Cardiac fibroblast (primary cell): ENCODE results near the gene DUSP15.

Source experiments
- DNase-seq, 2 donors: peaks; one replicate each; pipeline versions ENCODE4 v3.0.0 to v3.0.0-alpha.2; 2010; ENCODE audit warnings: low read depth in 2 of 2
- H3K4me3 ChIP-seq, 2 donors: replicated peaks in 1 of 2; 1 replicate in 1 of 2; 2 replicates in 1 of 2; pipeline ENCODE4 v1.5.1; 2011; ENCODE audit warnings: low read depth in 2 of 2, low read length in 2 of 2, mild to moderate bottlenecking in 2 of 2, moderate library complexity in 1 of 2
- TF ChIP-seq, protein P1 (sequence below): IDR thresholded peaks from one replicate; pipeline ENCODE4 v1.5.1; 2011; ENCODE audit warnings: low read depth, mild to moderate bottlenecking, low read length, inconsistent platforms

Gene DUSP15

DNA sequence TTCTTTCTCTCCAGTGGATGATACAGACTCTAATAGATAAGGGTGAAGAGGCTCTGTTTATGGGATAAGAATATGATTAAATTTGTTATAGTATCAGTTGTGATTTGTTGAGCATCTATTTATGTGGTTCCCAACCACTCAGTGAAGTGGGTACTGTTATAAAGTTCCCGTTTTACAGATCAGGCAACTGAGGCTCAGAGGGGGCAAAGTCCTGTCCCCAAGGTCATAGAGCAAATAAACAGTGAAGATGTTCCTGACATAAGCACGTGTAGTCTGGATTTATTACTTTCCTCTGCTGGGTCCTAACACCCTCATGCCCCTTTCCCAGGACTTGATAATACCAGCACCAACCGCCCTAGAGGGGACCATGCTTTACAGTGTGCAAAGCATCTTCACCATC is 4.1 kb downstream of the DUSP15 start:
- no peak overlapping the region for H3K4me3 ChIP-seq
- TF ChIP-seq, protein P1, sequence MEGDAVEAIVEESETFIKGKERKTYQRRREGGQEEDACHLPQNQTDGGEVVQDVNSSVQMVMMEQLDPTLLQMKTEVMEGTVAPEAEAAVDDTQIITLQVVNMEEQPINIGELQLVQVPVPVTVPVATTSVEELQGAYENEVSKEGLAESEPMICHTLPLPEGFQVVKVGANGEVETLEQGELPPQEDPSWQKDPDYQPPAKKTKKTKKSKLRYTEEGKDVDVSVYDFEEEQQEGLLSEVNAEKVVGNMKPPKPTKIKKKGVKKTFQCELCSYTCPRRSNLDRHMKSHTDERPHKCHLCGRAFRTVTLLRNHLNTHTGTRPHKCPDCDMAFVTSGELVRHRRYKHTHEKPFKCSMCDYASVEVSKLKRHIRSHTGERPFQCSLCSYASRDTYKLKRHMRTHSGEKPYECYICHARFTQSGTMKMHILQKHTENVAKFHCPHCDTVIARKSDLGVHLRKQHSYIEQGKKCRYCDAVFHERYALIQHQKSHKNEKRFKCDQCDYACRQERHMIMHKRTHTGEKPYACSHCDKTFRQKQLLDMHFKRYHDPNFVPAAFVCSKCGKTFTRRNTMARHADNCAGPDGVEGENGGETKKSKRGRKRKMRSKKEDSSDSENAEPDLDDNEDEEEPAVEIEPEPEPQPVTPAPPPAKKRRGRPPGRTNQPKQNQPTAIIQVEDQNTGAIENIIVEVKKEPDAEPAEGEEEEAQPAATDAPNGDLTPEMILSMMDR = no peak

DNA sequence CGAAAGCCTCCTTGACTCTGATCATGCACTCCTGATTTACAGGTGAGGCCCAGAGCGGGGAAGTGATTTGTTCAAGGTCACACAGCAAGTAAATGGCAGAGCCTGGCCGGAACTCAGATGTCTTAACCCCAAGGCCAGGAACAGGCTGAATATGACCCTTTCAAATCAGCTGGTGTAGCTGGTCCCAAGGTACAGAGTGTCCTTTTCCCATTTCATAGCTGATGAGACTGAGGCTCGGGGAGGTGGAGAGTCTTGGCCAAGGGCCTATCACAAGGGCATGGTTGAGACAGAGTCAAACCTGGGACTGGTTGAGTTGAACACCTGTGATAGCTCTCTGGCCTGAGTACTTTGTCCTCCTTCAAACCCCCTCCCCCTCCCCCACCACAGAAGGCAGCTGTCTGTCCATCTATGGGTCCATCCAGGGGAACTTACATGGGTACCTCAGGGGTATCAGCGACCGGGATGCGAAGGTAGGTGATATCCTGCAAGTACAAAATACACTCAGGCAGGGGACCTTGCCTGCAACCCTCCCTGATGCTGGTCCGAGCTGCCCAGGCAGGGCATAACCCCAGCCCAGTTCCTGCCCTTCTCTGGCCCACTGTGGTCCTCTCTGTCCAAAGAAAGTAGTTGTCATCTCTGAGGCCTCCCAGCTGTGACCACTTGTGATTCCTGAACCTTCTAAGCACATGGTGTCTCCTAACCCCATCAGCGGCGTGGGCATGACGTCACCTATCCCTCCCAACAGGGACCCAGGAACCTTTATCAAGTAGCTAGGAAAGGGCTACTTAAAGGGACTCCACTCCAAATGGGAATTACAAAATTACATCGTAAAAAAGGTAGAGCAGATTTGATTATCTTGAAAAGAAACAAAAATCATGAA is 5.6 kb downstream of the DUSP15 start:
- no peak for DNase-seq

More for the DNA sequence above, 4.1 kb downstream of the DUSP15 start:
- DNase-seq = no peak

DNA sequence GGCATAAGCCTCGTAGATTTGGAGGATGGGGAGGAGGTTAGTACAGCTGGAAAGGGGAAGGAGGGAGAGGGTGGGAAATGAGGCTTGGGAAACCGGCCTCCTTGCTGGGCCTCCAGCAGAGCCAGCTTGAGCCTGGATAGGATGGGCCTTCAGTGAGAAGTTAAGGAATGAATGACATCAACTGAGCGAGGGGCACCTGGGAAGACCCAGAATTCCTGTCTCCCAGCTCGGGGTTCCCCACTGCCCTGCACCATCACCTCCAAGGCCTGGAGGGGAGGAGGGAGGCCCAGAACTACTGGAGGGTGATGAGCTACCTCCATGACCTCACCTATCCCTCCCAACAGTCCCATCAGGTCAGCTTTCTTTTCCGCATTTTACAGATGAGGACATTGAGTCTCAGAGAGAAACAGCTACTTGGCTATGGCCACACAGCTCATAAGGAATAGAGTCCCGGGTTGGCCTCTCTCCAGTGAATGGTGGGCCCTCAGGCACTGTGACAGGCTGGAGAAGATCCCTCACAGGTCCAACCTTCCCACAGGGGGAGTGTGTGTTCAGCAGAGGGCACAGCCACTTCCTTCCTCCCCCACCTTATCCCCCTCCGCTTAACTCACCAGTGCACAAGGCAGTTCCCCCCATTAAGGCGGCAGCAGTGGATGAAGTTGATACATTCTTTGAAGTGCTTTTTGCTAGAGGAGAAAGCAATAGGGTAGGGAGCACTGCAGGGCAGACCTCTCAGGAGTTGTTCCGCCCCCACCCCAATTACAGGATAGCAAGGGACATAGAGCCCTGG is 6.8 kb downstream of the DUSP15 start:
- no peak for DNase-seq
- TF ChIP-seq, protein P1 = no peak
- no peak overlapping the region for H3K4me3 ChIP-seq

More for the DNA sequence above, 5.6 kb downstream of the DUSP15 start:
- H3K4me3 ChIP-seq = no peak overlapping the region
- TF ChIP-seq, protein P1 = no peak

DNA sequence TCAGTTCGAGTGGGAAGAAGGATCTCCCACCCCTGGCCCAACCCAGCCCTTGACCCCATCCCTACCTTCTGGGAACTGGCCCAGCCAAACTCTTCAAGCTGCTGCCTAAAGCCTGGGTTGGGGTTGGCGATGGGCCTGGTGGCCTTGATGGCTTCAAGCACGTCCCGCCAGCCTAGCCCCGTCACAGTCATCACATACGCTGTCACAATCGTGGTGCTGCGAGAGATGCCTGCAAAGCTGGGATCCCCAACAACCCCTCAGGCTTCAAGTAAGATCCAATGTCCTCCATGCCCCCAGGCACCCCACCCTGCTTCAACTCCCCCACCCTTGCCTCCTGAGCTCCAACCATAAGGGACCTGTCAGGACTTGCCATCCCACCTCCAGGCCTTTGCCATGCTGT is 7.8 kb downstream of the DUSP15 start:
- DNase-seq = no peak
- H3K4me3 ChIP-seq = no peak overlapping the region
- TF ChIP-seq, protein P1 = no peak

DNA sequence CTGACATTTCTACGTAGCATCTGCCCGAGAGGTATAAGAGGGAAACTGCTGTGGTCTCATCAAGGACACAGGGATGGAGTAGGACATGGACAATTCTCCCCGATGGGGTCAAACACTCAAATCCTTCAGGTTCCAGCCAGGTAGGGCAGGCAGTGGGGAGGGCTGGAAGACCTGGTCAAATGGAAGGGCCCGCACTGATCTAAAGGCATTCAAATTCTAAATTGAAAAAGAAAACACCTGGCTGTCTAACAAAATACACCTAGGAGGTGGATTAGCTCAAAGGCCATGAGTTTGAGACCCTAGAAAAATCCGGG is 8.2 kb downstream of the DUSP15 start:
- no peak overlapping the region for H3K4me3 ChIP-seq
- TF ChIP-seq, protein P1 = no peak
- no peak for DNase-seq

DNA sequence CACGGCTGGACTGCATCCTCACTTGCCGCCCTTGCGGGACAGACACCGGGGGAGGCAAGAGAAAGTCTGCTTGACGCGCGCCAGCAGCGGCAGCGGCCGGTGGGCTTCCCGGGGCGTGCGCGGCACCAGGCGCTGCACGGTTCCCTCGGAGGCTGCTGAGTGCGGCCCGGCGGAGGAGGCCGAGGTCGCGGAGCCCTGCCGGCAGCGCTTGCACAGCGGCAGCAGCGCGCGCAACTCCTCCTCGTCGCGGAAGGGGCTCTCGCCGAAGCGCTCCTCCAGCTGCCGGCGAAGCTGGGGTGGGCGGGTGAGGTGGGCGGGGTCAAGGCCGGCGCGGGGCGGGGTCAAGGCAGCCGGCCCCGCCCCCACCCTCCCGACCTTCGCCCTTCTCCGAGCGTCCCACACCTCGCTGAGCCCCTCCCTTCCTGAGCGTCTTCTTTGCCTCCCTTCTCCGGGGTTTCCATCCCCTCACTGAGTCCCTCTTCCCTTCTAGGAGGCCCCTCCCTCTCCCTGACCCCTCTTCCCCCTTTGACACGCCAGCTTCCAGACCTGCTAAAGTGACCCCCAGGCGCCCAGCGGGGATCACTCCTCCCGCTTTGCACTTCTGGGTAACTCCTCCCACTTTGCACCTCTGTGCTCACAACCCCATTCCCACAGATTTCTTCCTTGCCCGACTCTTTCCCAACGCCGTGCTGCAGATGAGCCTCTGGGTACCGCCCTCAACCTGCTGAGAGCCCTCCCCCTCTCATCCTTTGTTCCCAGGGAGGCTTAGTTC is 8.8 kb downstream of the DUSP15 start:
- TF ChIP-seq, protein P1 = no peak
- peak in 1 of 2 donors; percentile 65 for DNase-seq

More for the DNA sequence above, 8.8 kb downstream of the DUSP15 start:
- H3K4me3 ChIP-seq = peak overlapping the region; percentile 40 to 45
